ENCODE measurements around the gene MAS1L. TPM values are rescaled to one million over a fixed set of nuclear protein-coding genes. Genes with fewer than 3 reads are reported as not detected.

The MAS1L gene
- total and polyA plus RNA-seq, 4 donors: not detected

DNA sequence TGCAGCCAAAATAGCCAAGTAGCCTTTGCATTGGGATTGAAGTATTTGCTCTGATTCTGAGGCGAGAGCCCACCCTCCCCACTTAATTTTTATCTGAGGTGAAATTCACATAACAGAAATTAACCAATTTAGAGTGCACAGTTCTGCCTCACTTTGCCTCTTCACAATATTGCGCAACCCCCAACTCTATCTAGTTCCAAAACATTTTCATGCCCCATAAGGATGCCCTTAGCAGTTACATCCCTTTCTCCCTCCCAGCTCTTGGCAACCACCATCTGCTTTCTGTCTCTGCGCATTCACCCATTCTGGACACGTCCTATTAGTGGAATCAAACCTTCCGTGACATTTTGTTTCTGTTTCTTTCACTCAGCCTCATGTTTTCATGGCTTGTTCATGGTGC, 9.0 kb downstream of the MAS1L start:
- Histone ChIP-seq H3K4me3 (ENCODE audit: low read depth in 1 of 3, low read length in 3 of 3) (no peak overlapping the region), H3K36me3 (ENCODE audit: control insufficient read depth in 4 of 4, insufficient read depth in 3 of 4, low read depth in 1 of 4, low read length in 3 of 4) (no peaks in the 10 kb centered on the region), H3K27me3 (ENCODE audit: control insufficient read depth in 4 of 4, insufficient read depth in 4 of 4, low read length in 3 of 4) (no peaks in the 10 kb centered on the region), H3K4me1 (ENCODE audit: control insufficient read depth in 4 of 4, insufficient read depth in 4 of 4, low read length in 3 of 4) (peaks cover 0 to 6% (median 2%) of the 10 kb centered on the region in 4 donors), H3K9ac (ENCODE audit: low read depth in 1 of 2, low read length in 2 of 2) (no peak overlapping the region), H3K9me3 (ENCODE audit: control insufficient read depth in 4 of 4, low read length in 3 of 4) (no peaks in the 10 kb centered on the region), H3K27ac (ENCODE audit: low read depth in 1 of 2, low read length in 2 of 2) (no peak overlapping the region)
- TF ChIP-seq, protein P1, sequence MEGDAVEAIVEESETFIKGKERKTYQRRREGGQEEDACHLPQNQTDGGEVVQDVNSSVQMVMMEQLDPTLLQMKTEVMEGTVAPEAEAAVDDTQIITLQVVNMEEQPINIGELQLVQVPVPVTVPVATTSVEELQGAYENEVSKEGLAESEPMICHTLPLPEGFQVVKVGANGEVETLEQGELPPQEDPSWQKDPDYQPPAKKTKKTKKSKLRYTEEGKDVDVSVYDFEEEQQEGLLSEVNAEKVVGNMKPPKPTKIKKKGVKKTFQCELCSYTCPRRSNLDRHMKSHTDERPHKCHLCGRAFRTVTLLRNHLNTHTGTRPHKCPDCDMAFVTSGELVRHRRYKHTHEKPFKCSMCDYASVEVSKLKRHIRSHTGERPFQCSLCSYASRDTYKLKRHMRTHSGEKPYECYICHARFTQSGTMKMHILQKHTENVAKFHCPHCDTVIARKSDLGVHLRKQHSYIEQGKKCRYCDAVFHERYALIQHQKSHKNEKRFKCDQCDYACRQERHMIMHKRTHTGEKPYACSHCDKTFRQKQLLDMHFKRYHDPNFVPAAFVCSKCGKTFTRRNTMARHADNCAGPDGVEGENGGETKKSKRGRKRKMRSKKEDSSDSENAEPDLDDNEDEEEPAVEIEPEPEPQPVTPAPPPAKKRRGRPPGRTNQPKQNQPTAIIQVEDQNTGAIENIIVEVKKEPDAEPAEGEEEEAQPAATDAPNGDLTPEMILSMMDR (IDR thresholded peaks at IDR 0.05; ENCODE audit: low read depth, low read length, missing input control): no peak
- TF ChIP-seq NR2F2 (IDR thresholded peaks at IDR 0.05) (no peak), FOXA2 (IDR thresholded peaks at IDR 0.05) (no peak), SP1 (IDR thresholded peaks at IDR 0.05) (no peak), FOXA1 (IDR thresholded peaks at IDR 0.05) (no peak), RAD21 (IDR thresholded peaks at IDR 0.05) (no peak), RXRA (IDR thresholded peaks at IDR 0.05) (no peak), GABPA (IDR thresholded peaks at IDR 0.05 in 1 of 2, conservative IDR thresholded peaks at IDR 0.05 in 1 of 2) (no peak), YY1 (IDR thresholded peaks at IDR 0.05) (no peak), TAF1 (conservative IDR thresholded peaks at IDR 0.05) (no peak), HNF4A (conservative IDR thresholded peaks at IDR 0.05) (no peak)
- TF ChIP-seq, protein P2, sequence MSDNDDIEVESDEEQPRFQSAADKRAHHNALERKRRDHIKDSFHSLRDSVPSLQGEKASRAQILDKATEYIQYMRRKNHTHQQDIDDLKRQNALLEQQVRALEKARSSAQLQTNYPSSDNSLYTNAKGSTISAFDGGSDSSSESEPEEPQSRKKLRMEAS (IDR thresholded peaks at IDR 0.05): no peak
- TF ChIP-seq, protein P3, sequence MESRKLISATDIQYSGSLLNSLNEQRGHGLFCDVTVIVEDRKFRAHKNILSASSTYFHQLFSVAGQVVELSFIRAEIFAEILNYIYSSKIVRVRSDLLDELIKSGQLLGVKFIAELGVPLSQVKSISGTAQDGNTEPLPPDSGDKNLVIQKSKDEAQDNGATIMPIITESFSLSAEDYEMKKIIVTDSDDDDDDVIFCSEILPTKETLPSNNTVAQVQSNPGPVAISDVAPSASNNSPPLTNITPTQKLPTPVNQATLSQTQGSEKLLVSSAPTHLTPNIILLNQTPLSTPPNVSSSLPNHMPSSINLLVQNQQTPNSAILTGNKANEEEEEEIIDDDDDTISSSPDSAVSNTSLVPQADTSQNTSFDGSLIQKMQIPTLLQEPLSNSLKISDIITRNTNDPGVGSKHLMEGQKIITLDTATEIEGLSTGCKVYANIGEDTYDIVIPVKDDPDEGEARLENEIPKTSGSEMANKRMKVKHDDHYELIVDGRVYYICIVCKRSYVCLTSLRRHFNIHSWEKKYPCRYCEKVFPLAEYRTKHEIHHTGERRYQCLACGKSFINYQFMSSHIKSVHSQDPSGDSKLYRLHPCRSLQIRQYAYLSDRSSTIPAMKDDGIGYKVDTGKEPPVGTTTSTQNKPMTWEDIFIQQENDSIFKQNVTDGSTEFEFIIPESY (IDR thresholded peaks at IDR 0.05): no peak
- TF ChIP-seq, protein P4, sequence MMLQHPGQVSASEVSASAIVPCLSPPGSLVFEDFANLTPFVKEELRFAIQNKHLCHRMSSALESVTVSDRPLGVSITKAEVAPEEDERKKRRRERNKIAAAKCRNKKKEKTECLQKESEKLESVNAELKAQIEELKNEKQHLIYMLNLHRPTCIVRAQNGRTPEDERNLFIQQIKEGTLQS (IDR thresholded peaks at IDR 0.05): no peak
- WGBS: 94% methylated on average over 5 of the region's 5 CpGs
- DNase-seq (ENCODE audit: low spot score): no peak

DNA sequence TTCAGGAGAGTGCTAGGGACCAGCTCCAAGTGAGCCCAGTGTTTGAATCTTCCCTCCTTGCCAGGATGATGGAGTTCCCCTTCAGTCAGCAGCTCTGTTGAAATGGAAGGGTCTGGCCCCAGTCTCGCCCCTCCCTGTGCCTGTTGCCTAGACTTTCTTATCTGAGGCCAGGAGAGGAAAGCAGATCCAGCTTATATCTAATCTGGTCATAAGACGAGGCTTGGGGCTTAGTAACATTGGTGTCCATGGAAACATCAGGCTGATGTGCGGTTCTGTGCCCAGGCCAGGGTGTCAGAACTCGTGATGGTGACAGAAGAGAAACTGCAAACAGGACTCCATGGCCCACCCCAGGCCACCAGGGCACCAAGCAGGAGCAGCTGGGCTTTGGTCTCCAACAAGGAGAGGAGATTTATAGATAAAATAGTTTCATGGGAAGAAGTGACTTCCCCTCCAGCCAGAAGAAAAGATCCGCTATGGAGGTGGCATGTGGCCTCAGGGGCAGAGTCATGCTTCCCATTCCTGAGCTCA, 9.8 kb downstream of the MAS1L start:
- Histone ChIP-seq H3K4me1 (ENCODE audit: control insufficient read depth in 4 of 4, insufficient read depth in 4 of 4, low read length in 3 of 4) (no peaks in the 10 kb centered on the region), H3K36me3 (ENCODE audit: control insufficient read depth in 4 of 4, insufficient read depth in 3 of 4, low read depth in 1 of 4, low read length in 3 of 4) (no peaks in the 10 kb centered on the region), H3K9me3 (ENCODE audit: control insufficient read depth in 4 of 4, low read length in 3 of 4) (no peaks in the 10 kb centered on the region), H3K27me3 (ENCODE audit: control insufficient read depth in 4 of 4, insufficient read depth in 4 of 4, low read length in 3 of 4) (no peaks in the 10 kb centered on the region), H3K27ac (ENCODE audit: low read depth in 1 of 2, low read length in 2 of 2) (no peak overlapping the region), H3K4me3 (ENCODE audit: low read depth in 1 of 3, low read length in 3 of 3) (no peak overlapping the region), H3K9ac (ENCODE audit: low read depth in 1 of 2, low read length in 2 of 2) (no peak overlapping the region)
- 82% methylated on average over 5 of the region's 5 CpGs for WGBS
- TF ChIP-seq JUND (IDR thresholded peaks at IDR 0.05): no peak
- no peak for TF ChIP-seq EGR1 (IDR thresholded peaks at IDR 0.05; ENCODE audit: low read depth in 2 of 2)
- TF ChIP-seq RXRA (IDR thresholded peaks at IDR 0.05): no peak
- no peak for DNase-seq (ENCODE audit: low spot score)

DNA sequence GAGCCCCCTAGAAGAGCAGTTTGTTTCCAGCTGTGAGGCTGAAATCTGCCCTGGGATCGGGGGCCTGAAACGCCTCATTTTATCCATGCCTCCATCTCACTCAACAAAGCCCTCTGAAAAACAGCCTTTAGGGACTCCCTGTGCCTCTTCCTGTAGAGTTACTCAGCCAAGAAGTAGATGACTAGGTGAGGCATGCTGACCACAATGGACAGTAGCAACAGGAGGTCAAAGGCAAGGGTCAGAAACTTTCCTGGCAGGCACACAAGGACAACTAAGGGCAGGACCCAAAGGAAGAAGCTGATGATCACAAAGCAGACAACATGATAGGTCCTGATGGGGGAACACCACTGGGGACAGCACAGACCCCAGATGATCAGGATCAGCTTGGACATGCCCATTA, 12.8 kb downstream of the MAS1L start:
- H3K36me3 ChIP-seq (ENCODE audit: control insufficient read depth in 4 of 4, insufficient read depth in 3 of 4, low read depth in 1 of 4, low read length in 3 of 4): no peaks in the 10 kb centered on the region
- TF ChIP-seq FOXA2 (IDR thresholded peaks at IDR 0.05) (no peak), RXRA (IDR thresholded peaks at IDR 0.05) (peak in 1 of 2 donors; percentile 29), JUND (IDR thresholded peaks at IDR 0.05) (no peak)
- TF ChIP-seq, protein P5, sequence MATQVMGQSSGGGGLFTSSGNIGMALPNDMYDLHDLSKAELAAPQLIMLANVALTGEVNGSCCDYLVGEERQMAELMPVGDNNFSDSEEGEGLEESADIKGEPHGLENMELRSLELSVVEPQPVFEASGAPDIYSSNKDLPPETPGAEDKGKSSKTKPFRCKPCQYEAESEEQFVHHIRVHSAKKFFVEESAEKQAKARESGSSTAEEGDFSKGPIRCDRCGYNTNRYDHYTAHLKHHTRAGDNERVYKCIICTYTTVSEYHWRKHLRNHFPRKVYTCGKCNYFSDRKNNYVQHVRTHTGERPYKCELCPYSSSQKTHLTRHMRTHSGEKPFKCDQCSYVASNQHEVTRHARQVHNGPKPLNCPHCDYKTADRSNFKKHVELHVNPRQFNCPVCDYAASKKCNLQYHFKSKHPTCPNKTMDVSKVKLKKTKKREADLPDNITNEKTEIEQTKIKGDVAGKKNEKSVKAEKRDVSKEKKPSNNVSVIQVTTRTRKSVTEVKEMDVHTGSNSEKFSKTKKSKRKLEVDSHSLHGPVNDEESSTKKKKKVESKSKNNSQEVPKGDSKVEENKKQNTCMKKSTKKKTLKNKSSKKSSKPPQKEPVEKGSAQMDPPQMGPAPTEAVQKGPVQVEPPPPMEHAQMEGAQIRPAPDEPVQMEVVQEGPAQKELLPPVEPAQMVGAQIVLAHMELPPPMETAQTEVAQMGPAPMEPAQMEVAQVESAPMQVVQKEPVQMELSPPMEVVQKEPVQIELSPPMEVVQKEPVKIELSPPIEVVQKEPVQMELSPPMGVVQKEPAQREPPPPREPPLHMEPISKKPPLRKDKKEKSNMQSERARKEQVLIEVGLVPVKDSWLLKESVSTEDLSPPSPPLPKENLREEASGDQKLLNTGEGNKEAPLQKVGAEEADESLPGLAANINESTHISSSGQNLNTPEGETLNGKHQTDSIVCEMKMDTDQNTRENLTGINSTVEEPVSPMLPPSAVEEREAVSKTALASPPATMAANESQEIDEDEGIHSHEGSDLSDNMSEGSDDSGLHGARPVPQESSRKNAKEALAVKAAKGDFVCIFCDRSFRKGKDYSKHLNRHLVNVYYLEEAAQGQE (IDR thresholded peaks at IDR 0.05): no peak
- 93% methylated on average over 2 of the region's 2 CpGs for WGBS
- H3K9me3 ChIP-seq (ENCODE audit: control insufficient read depth in 4 of 4, low read length in 3 of 4): no peaks in the 10 kb centered on the region
- H3K9ac ChIP-seq (ENCODE audit: low read depth in 1 of 2, low read length in 2 of 2): no peak overlapping the region
- no peaks in the 10 kb centered on the region for H3K27me3 ChIP-seq (ENCODE audit: control insufficient read depth in 4 of 4, insufficient read depth in 4 of 4, low read length in 3 of 4)
- no peaks in the 10 kb centered on the region for H3K4me1 ChIP-seq (ENCODE audit: control insufficient read depth in 4 of 4, insufficient read depth in 4 of 4, low read length in 3 of 4)
- DNase-seq (ENCODE audit: low spot score): no peak
- no peak overlapping the region for H3K27ac ChIP-seq (ENCODE audit: low read depth in 1 of 2, low read length in 2 of 2)
- no peak overlapping the region for H3K4me3 ChIP-seq (ENCODE audit: low read depth in 1 of 3, low read length in 3 of 3)

All from liver (tissue), 9 donors.